Islet of Langerhans (tissue), 1 donor: Measurements from ENCODE around the gene NFE2L1.
A peak's percentile ranks its signal among the peaks of the same experiment; 100 is the strongest.
"Not testable (repeated sequence)": the region's sequence is repeated elsewhere in the genome, so short reads cannot be mapped to it uniquely, and the experiment has no call there.

ENCODE experiments used
- FAIRE-seq: peaks from one replicate; lab custom pipeline; 2011; peaks lifted over from hg19 to GRCh38; lab: Jason Lieb, UNC

Gene NFE2L1

GRCh38 chr17:48071654-48072053 is 23.5 kb downstream of the NFE2L1 start:
- no peak for FAIRE-seq

DNA sequence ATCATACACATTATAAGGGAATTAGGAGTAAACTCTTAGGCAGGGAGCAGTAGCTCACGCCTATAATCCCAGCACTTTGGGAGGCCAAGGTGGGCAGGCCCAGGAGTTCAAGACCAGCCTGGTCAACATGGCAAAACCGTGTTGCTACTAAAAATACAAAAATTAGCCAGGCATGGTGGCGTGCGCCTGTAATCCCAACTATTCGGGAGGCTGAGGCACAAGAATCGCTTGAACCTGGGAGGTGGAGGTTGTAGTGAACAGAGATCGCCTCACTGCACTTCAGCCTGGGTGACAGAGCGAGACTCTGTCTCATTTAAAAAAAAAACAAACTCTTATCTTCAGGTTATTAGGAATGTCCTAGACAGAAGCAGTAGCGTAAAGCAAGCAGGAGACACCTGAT is 24.7 kb downstream of the NFE2L1 start:
- FAIRE-seq: not testable (repeated sequence)

DNA sequence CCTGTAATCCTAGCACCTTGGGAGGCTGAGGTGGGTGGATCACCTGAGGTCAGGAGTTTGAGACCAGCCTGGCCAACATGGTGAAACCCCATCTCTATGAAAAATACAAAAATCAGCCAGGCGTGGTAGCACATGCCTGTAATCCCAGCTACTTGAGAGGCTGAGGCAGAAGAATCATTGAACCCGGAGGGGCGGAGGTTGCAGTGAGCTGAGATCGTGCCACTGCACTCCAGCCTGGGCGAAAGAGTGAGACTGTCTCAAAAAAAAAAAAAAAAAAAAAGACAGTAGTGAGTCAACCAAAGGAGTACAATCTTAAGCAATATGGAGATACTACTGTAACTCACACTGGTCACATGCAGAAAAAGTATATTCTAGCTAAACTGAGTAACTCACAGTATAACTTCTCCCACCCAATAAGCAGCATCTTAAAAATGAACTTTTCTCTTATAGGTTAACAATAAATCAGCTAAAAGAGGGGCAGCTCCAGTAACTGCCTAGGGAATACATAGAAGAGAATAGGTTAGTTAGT is 25.5 kb downstream of the NFE2L1 start:
- not testable (repeated sequence) for FAIRE-seq

DNA sequence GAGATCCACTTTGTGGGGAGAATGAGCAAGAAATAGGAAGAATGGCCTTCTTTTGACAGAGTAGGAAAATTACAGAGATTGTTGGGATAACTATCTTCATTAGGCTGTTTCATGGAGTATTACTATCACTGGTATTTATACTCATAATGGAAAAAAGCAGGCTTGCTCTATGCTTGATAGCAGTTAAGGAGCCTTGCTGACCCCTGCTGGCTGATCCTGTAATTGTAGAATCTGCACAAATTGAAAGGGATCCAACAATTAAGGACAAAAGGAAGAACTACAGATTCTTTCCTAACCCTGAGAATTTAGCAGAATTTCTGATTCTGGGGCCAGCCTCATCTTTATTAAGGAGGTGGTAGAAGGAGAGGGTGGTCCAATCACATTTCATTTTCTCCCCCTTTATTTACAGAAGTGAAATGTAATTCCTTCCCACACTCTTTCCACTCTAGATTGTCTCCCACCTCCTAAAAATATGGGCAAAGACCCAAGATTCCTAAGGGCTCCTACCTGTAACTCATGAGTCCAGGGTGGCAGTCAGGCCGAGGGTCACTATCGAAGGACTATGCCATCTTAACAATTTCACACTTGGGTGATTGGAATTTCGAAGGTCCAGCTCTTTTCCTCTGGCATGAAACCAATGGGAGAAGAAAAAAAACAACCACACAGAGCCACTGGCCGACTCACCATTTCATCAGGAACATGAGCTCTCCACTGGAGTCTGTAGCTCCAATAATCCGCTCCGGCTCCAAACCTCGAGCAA is 26.3 kb downstream of the NFE2L1 start:
- FAIRE-seq: peak; percentile 76

GRCh38 chr17:48077152-48077551 is 29.0 kb downstream of the NFE2L1 start:
- not testable (repeated sequence) for FAIRE-seq

GRCh38 chr17:48081858-48082257 is 33.7 kb downstream of the NFE2L1 start:
- no peak for FAIRE-seq

DNA sequence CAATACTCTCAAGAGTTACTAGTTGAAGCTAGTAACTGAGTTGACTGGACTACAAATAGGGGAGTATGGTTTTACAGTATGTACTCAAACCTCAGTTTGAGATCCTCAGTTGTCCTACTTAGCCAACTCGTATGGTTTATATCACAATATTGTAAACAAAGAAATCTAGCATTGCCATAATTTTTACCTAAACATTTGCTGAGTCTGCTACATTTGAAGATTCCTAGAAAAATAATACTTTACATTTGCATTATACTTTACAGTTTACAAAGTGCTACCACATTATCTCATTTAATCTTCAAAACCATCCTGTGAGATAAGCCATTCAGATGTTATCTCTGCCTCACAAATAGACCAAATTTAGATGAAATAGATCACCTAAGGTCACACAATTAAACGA is 36.8 kb downstream of the NFE2L1 start:
- FAIRE-seq: no peak

- FAIRE-seq: no peak
Measured at GRCh38 chr17:48093341-48094045, 45.3 kb downstream of the NFE2L1 start.

DNA sequence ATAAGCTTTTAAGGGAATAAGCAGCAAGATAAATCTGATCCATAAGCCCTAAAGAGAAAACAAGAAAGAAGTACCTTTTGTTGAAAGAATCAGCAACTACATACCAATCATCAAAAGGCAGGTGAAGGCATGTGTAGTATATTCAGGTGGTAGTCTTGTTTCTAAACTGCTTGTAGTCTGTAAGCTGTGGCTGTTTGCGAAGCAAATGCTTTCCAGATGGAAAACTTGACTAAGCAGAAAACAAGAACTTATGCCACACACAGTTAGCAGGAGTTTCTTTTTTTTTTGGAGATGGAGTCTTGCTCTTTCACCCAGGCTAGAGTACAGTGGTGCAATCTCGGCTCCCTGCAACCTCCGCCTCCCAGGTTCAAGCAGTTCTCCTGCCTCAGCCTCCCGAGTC is 47.5 kb downstream of the NFE2L1 start:
- FAIRE-seq: no peak

DNA sequence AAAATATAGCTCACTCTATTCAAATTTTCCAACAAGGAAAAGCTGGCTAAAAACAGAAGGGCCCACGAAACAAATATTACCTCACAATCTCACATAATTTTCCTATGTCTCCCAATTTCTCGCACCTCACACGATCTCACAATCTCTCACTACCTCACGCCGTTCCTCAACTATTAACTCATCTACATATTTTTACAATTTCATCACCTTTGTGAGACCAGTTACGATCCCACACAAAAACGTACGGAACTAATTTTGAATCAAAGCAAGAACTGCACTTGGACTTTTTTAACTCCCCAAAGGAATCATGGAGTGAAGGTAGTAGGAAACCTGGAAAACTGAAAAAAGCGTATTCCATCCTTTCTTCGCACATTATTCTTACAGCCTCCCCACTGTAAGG is 52.0 kb downstream of the NFE2L1 start:
- no peak for FAIRE-seq

- no peak for FAIRE-seq
Measured at GRCh38 chr17:48100591-48101011, 52.4 kb downstream of the NFE2L1 start.

DNA sequence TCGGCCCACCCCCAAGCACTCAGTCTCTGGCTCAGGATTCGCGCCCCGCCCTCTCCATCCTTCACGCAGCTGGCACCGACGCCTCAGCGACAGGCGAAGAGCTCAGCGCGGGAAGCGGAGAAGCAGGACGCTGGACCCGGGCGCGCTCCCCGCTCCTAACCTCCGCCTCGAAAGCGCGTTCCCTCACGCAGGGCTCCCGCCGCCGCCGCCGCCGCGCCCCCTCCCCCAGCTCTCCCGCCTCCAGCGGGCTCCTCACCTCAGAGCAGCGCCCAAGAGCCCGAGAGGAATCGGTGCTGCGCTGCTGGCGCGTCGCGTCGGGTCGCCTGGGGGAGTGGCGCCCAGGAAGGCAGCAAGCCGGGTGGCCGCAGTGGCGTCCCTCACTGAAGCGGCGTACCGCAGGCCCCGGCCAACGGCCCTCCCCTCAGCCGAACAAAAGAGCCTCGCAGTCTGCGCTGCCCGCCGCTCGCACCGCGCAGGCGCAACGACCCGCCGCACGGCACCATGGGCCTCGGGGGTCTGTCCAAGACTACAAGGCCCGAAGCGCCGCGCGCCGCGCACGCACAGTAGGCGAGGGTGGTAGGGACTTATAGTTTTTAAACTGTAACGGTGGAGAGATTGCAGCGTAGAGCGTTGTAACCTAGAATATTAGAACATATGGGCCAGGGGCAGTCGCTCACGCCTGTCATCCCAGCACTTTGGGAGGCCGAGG is 53.0 kb downstream of the NFE2L1 start, which contains the start of gene CBX1:
Gene CBX1 (minus strand): TSS at position 467 of the 709 bp plus-strand sequence. CDS start 24,474 bp downstream, outside the sequence.
- FAIRE-seq: no peak

DNA sequence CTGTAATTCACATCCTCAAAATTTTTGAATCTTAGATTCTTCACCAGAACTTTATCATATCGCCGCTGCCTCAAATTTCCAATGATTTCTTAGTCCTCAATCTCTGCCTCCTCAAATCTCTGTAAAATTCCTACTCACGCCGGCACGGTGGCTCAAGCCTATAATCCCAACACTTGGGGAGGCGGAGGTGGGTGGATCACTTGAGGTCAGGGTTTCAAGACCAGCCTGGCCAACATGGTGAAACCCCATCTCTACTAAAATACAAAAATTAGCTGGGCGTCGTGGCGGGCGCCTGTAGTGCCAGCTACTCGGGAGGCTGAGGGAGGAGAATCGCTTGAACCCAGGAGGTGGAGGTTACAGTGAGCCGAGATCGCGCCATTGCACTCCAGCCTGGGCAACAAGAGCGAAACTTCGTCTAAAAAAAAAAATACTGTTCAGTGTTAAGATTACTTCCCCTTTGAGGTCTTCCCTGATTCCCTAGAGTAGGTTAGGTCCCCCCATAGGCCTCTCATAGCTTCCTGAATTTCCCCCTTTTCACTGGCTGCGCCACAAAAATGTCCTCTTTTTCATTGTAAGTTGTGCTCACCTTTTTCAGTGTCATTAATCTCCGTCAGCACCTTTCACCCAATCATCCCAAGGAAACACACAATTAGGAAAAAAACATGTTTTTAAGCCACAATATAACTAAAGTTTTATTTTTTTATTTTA is 54.0 kb downstream of the NFE2L1 start:
- FAIRE-seq: no peak

- FAIRE-seq: no peak
Measured at GRCh38 chr17:48102798-48103715, 54.9 kb downstream of the NFE2L1 start.

DNA sequence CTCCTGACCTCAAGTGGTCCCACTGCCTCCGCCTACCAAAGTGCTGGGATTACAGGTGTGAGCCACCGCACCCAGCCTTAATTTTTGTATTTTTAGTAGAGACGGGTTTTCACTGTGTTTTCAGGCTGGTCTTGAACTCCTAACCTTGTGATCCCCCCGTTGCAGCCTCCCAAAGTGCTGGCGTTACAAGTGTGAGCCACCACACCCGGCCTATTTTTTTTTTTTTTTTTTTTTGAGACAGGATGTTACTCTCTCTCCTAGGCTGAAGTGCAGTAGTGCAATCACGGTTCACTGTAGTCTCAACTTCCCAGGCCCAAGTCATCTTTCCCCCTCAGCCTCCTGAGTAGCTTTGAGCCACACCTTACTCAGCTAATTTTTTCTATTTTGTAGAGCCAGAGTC is 56.3 kb downstream of the NFE2L1 start:
- FAIRE-seq: no peak

- no peak for FAIRE-seq
Measured at GRCh38 chr17:48106802-48107136, 58.6 kb downstream of the NFE2L1 start.

DNA sequence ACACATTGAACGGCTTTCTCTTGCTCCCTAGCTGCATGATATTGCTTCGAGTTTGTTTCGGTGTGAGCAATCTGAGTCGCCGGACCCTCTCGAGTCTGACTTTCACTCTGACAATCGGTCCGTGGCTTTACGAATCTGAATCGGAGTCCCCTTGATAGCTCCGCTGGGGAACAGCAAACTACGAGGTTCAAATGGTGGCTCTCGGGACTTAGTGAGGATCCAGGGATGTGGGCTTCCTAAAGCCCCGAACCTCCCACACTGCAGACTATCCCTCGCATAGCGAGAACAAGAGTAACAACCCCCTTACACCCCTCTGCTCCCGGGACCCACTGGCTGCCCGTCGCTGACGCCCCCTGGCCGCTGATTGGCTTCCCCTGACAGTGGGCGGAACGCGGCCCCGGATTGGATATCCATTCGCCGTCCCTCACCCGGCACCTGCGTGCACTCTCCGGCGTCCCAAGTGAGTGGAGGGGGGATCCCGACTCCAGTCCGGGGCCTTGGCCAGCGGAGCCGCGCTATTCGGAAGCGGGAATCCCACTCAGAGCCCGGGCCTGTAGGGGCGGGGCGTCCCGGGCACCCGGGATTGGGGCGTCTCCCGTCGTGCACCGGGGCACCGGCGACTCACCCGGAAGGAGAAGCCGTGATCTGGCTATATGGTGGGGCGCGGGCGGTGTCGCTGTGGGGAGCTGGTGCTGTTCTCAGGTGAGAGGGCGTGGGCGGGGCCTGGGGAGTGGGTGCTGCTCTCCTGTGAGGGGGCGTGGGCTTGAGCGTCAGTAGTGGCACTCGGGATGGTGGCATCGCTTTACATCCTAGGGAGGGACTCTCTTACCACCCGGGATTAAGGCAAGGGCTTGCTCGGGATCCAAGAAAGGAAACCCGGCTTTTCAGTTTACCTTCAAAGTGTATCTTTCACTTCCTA is 59.2 kb downstream of the NFE2L1 start, which contains the start of gene SNX11:
Gene SNX11 (plus strand): TSS at position 630 of the 919 bp plus-strand sequence. CDS start 4,278 bp downstream, outside the sequence.
- no peak for FAIRE-seq

DNA sequence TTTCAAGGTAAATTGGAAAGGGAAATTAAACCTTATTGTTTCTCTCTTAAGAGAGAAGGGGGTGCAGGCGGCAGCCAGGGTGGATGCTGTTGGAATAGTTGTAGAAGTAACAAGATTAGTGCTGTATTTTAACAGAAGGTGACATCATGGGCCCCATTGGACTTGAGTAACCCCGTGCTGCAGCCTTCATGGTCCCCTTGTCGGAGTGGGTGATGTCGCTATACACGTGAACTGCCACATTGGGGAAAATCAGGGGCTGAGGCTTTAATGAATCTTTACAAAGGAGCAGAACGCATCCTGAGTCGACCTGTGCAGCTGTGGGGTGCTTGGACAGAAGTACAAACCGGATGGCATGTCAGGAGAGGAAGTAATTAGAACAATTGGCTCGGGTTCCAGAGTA is 62.6 kb downstream of the NFE2L1 start:
- no peak for FAIRE-seq
